HG03460 (cell line): Measurements from ENCODE around the gene TMEM138.
"Not testable (repeated sequence)": the region's sequence is repeated elsewhere in the genome, so short reads cannot be mapped to it uniquely, and the experiment has no call there.

ENCODE experiments used
- ATAC-seq: cut with Tn5 transposase; IDR thresholded peaks from one replicate; pipeline ENCODE4 v1.9.1; 2021; ENCODE audit not compliant: unreplicated experiment

Gene TMEM138

GRCh38 chr11:61362542-61362875 is 335 bp downstream of the TMEM138 start:
- ATAC-seq: no peak

GRCh38 chr11:61364012-61364675 is 2.0 kb downstream of the TMEM138 start:
- no peak for ATAC-seq

- no peak for ATAC-seq
Observed at GRCh38 chr11:61367406-61367805, 5.2 kb downstream of the TMEM138 start.

- no peak for ATAC-seq
Observed at GRCh38 chr11:61368646-61369045, 6.5 kb downstream of the TMEM138 start.

- ATAC-seq: no peak
Observed at GRCh38 chr11:61369372-61370348, 7.5 kb downstream of the TMEM138 start.

GRCh38 chr11:61370349-61371005 is 8.3 kb downstream of the TMEM138 start:
- ATAC-seq: no peak

GRCh38 chr11:61372659-61373420 is 10.7 kb downstream of the TMEM138 start:
- ATAC-seq: no peak

GRCh38 chr11:61375761-61376108 is 13.6 kb downstream of the TMEM138 start:
- ATAC-seq: no peak

GRCh38 chr11:61377461-61378160 is 15.4 kb downstream of the TMEM138 start:
- ATAC-seq: no peak

- ATAC-seq: no peak
Observed at GRCh38 chr11:61378713-61379313, 16.6 kb downstream of the TMEM138 start.

- no peak for ATAC-seq
Observed at GRCh38 chr11:61380884-61381283, 18.7 kb downstream of the TMEM138 start.

GRCh38 chr11:61383859-61384258 is 21.7 kb downstream of the TMEM138 start:
- ATAC-seq: not testable (repeated sequence)

- no peak for ATAC-seq
Observed at GRCh38 chr11:61384271-61385242, 22.4 kb downstream of the TMEM138 start.

GRCh38 chr11:61390161-61390560 is 28.0 kb downstream of the TMEM138 start:
- no peak for ATAC-seq

GRCh38 chr11:61392981-61393595 is 30.9 kb downstream of the TMEM138 start:
- ATAC-seq: no peak

GRCh38 chr11:61401173-61401572 is 39.0 kb downstream of the TMEM138 start:
- ATAC-seq: no peak

GRCh38 chr11:61401573-61401972 is 39.4 kb downstream of the TMEM138 start:
- ATAC-seq: no peak

GRCh38 chr11:61403658-61404057 is 41.5 kb downstream of the TMEM138 start:
- ATAC-seq: no peak
